HEK293 (cell line): ENCODE data around the gene TMEM37.

Source experiments
- CTCF ChIA-PET: fragments of 350-600 bp; formaldehyde crosslinking; extraction: SDS; loops from one replicate; lab custom pipeline; 2021; ENCODE audit warnings: antibody characterized with exemption; lab: Yijun Ruan, JAX
- POLR2A ChIA-PET: fragments of 300-600 bp; formaldehyde crosslinking; extraction: SDS; loops from one replicate; lab custom pipeline; 2020; ENCODE audit warnings: antibody characterized with exemption, inconsistent platforms; lab: Yijun Ruan, JAX
- H3K27ac ChIP-seq: fragments of 200-500 bp; sonication (Bioruptor generic); 2 replicates; pipeline ENCODE4 v1.5.1; 2014; ENCODE audit warnings: low read depth, low read length, control low read depth, inconsistent platforms; ENCODE audit errors: extremely low read depth
- H3K36me3 ChIP-seq, 2 experiments: fragments of 200-500 bp in 1 of 2; sonication (Bioruptor generic) in 1 of 2; 1 replicate in 1 of 2; 2 replicates in 1 of 2; pipeline ENCODE4 v1.5.1; 2014 to 2017; ENCODE audit warnings: inconsistent platforms in 2 of 2, low read length in 2 of 2; ENCODE audit not compliant: control insufficient read depth in 2 of 2, insufficient read depth in 1 of 2
- H3K4me1 ChIP-seq: fragments of 200-500 bp; sonication (Bioruptor generic); 2 replicates; pipeline ENCODE4 v1.5.1; 2014; ENCODE audit warnings: mild to moderate bottlenecking, low read length, inconsistent platforms; ENCODE audit not compliant: control insufficient read depth, insufficient read depth
- H3K4me3 ChIP-seq: 2 replicates; pipeline ENCODE4 v1.5.1; 2011; ENCODE audit warnings: low read depth, mild to moderate bottlenecking, control low read depth, low read length, moderate library complexity
- H3K9me3 ChIP-seq: fragments of 200-500 bp; sonication (Bioruptor generic); 2 replicates; pipeline ENCODE4 v1.5.1; 2014; ENCODE audit warnings: low read depth, low read length, inconsistent platforms; ENCODE audit not compliant: control insufficient read depth, insufficient read depth
- MZF1 ChIP-seq: fragments of 450-650 bp; formaldehyde crosslinking; IDR thresholded peaks from 2 replicates; pipeline ENCODE4 v1.5.1; 2017; ENCODE audit warnings: missing biosample characterization, missing genetic modification characterization, borderline replicate concordance
- SALL2 ChIP-seq: fragments of 450-650 bp; formaldehyde crosslinking; IDR thresholded peaks from 2 replicates; pipeline ENCODE4 v1.5.0; 2017; ENCODE audit warnings: missing biosample characterization, mild to moderate bottlenecking, missing genetic modification characterization, borderline replicate concordance
- TRIM28 ChIP-seq: IDR thresholded peaks from 2 replicates; pipeline ENCODE4 v1.6.1; 2011; ENCODE audit warnings: low read length, control low read depth, borderline replicate concordance
- WT1 ChIP-seq: fragments of 450-650 bp; formaldehyde crosslinking; IDR thresholded peaks from 2 replicates; pipeline ENCODE4 v1.5.1; 2016; ENCODE audit warnings: missing biosample characterization, missing genetic modification characterization
- YY1 ChIP-seq: fragments of 450-650 bp; formaldehyde crosslinking; IDR thresholded peaks from 2 replicates; pipeline ENCODE4 v1.5.1; 2018; ENCODE audit warnings: missing biosample characterization, missing genetic modification characterization
- ZFP41 ChIP-seq: fragments of 450-650 bp; formaldehyde crosslinking; IDR thresholded peaks from 2 replicates; pipeline ENCODE4 v1.5.1; 2016; ENCODE audit warnings: missing biosample characterization, missing genetic modification characterization, borderline replicate concordance
- ZNF112 ChIP-seq: fragments of 450-650 bp; formaldehyde crosslinking; IDR thresholded peaks from 2 replicates; pipeline ENCODE4 v1.5.0; 2017; ENCODE audit warnings: missing biosample characterization, missing genetic modification characterization
- ZNF133 ChIP-seq: fragments of 450-650 bp; formaldehyde crosslinking; IDR thresholded peaks from 2 replicates; pipeline ENCODE4 v1.5.1; 2016; ENCODE audit warnings: missing biosample characterization, missing genetic modification characterization
- ZNF610 ChIP-seq: fragments of 450-650 bp; formaldehyde crosslinking; IDR thresholded peaks from 2 replicates; pipeline ENCODE4 v1.5.1; 2016; ENCODE audit warnings: missing biosample characterization, missing genetic modification characterization, borderline replicate concordance
- ZNF660 ChIP-seq: fragments of 450-650 bp; IDR thresholded peaks from 2 replicates; pipeline ENCODE4 v1.5.1; 2018; ENCODE audit warnings: missing biosample characterization, mild to moderate bottlenecking, missing genetic modification characterization
- ZNF664 ChIP-seq: fragments of 450-650 bp; formaldehyde crosslinking; IDR thresholded peaks from 2 replicates; pipeline ENCODE4 v1.5.1; 2016; ENCODE audit warnings: missing biosample characterization, missing genetic modification characterization
- ZNF707 ChIP-seq: fragments of 450-650 bp; formaldehyde crosslinking; IDR thresholded peaks from 2 replicates; pipeline ENCODE4 v1.5.1; 2016; ENCODE audit warnings: missing biosample characterization, missing genetic modification characterization
- TF ChIP-seq, protein P1 (sequence below): fragments of 450-650 bp; formaldehyde crosslinking; IDR thresholded peaks from 2 replicates; pipeline ENCODE4 v1.5.1; 2016; ENCODE audit warnings: missing biosample characterization, missing genetic modification characterization
- TF ChIP-seq, protein P2 (sequence below): fragments of 450-650 bp; formaldehyde crosslinking; IDR thresholded peaks from 2 replicates; pipeline ENCODE4 v1.5.1; 2017; ENCODE audit warnings: missing biosample characterization, missing genetic modification characterization
- TF ChIP-seq, protein P3 (sequence below): fragments of 450-650 bp; formaldehyde crosslinking; IDR thresholded peaks from 2 replicates; pipeline ENCODE4 v1.5.1; 2016; ENCODE audit warnings: missing biosample characterization, missing genetic modification characterization
- TF ChIP-seq, protein P4 (sequence below): fragments of 450-650 bp; formaldehyde crosslinking; IDR thresholded peaks from 2 replicates; pipeline ENCODE4 v1.5.0; 2017; ENCODE audit warnings: missing biosample characterization, missing genetic modification characterization, borderline replicate concordance
- TF ChIP-seq, protein P5 (sequence below): fragments of 450-650 bp; formaldehyde crosslinking; conservative IDR thresholded peaks from 2 replicates; pipeline ENCODE4 v1.5.1; 2016; ENCODE audit warnings: low read depth, missing biosample characterization, missing genetic modification characterization
- TF ChIP-seq, protein P6 (sequence below): fragments of 450-650 bp; formaldehyde crosslinking; IDR thresholded peaks from 2 replicates; pipeline ENCODE4 v1.5.1; 2016; ENCODE audit warnings: missing biosample characterization, missing genetic modification characterization

Gene TMEM37

DNA sequence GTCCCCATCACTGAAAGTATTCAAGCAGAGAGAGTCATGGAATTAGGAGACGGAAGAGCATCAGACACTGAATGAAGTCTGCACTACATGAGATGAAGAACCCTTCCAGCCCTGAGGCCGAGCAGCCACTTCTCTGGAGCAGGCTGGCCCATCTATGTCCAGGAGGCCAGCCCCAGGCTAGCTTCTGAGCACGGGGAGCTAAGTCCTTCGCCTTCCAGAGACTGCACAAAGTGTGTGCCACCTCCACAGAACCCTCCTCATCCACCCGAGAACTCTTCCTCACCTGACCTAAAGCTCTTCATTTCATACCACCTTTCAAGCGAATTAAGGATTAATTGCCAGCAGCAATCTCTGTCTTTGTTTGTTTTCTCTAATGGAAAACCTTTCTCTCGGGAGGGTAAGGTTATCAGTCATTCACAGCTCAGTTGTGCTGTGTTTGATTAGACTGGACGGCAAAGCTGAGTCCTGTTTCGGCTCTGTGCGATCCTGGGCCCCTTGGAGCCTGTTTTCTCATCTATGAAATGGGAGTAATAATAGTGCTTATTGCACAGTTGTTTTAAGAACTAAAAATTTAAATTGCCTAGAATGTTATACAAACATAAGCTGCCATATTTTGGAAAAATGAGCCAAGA lies 54.7 kb downstream of the TMEM37 start:
- H3K4me1 ChIP-seq, result no peaks in the 10 kb centered on the region
- no peak overlapping the region for H3K27ac ChIP-seq
- no peaks in the 10 kb centered on the region for H3K36me3 ChIP-seq
- ChIA-PET POLR2A (no interaction called here), CTCF (interaction anchor here (0.5 to 4.4 kb wide), 6 partner anchors 10 to 835 kb away, joined by 3 to 42 read pairs (median 3); no protein-coding TSS in a partner anchor)
- H3K9me3 ChIP-seq, result no peaks in the 10 kb centered on the region
- H3K4me3 ChIP-seq, result no peak overlapping the region
- TF ChIP-seq ZNF133 (no peak), WT1 (no peak), SALL2 (no peak), MZF1 (tag by site-specific recombination) (no peak), ZNF707 (tag by site-specific recombination) (no peak), ZNF112 (tag by site-specific recombination) (no peak), ZNF660 (tag by site-specific recombination) (no peak)
- TF ChIP-seq, protein P1, sequence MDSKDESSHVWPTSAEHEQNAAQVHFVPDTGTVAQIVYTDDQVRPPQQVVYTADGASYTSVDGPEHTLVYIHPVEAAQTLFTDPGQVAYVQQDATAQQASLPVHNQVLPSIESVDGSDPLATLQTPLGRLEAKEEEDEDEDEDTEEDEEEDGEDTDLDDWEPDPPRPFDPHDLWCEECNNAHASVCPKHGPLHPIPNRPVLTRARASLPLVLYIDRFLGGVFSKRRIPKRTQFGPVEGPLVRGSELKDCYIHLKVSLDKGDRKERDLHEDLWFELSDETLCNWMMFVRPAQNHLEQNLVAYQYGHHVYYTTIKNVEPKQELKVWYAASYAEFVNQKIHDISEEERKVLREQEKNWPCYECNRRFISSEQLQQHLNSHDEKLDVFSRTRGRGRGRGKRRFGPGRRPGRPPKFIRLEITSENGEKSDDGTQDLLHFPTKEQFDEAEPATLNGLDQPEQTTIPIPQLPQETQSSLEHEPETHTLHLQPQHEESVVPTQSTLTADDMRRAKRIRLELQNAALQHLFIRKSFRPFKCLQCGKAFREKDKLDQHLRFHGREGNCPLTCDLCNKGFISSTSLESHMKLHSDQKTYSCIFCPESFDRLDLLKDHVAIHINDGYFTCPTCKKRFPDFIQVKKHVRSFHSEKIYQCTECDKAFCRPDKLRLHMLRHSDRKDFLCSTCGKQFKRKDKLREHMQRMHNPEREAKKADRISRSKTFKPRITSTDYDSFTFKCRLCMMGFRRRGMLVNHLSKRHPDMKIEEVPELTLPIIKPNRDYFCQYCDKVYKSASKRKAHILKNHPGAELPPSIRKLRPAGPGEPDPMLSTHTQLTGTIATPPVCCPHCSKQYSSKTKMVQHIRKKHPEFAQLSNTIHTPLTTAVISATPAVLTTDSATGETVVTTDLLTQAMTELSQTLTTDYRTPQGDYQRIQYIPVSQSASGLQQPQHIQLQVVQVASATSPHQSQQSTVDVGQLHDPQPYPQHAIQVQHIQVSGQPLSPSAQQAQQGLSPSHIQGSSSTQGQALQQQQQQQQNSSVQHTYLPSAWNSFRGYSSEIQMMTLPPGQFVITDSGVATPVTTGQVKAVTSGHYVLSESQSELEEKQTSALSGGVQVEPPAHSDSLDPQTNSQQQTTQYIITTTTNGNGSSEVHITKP (tag by site-specific recombination), result no peak
- TF ChIP-seq, protein P2, sequence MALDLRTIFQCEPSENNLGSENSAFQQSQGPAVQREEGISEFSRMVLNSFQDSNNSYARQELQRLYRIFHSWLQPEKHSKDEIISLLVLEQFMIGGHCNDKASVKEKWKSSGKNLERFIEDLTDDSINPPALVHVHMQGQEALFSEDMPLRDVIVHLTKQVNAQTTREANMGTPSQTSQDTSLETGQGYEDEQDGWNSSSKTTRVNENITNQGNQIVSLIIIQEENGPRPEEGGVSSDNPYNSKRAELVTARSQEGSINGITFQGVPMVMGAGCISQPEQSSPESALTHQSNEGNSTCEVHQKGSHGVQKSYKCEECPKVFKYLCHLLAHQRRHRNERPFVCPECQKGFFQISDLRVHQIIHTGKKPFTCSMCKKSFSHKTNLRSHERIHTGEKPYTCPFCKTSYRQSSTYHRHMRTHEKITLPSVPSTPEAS (tag by site-specific recombination), result no peak

DNA sequence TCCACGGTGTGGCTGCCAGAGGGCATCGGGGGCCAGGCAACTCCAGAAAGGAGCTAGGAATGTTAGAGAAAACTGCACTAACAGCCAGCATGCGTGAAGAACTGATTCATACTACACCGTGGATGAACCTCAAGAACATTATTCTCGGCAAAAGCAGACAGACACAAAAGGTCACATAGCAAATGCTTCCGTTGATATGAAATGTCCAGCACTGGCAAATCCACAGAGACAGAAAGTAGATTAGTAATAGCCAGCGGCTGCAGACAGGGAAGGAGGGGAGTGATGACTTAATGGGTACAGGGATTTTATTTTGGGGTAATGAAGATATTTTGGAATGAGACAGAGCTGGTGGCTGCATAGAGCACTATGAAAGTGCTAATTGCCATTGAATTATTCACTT lies 55.2 kb downstream of the TMEM37 start:
- ChIA-PET POLR2A (no interaction called here), CTCF (interaction anchor here (0.8 to 4.4 kb wide), 3 partner anchors 11 to 835 kb away, joined by 3 to 42 read pairs (median 3); no protein-coding TSS in a partner anchor)
- H3K27ac ChIP-seq, result no peak overlapping the region
- no peak overlapping the region for H3K4me3 ChIP-seq
- H3K9me3 ChIP-seq, result no peaks in the 10 kb centered on the region
- no peaks in the 10 kb centered on the region for H3K36me3 ChIP-seq
- no peaks in the 10 kb centered on the region for H3K4me1 ChIP-seq
- no peak for TF ChIP-seq WT1
- TF ChIP-seq ZNF133, result no peak
- no peak for TF ChIP-seq ZNF664 (tag by site-specific recombination)
- no peak for TF ChIP-seq ZNF610 (tag by site-specific recombination)
- no peak for TF ChIP-seq ZFP41
- TF ChIP-seq YY1, result no peak
- no peak for TF ChIP-seq TRIM28
- TF ChIP-seq, protein P3, sequence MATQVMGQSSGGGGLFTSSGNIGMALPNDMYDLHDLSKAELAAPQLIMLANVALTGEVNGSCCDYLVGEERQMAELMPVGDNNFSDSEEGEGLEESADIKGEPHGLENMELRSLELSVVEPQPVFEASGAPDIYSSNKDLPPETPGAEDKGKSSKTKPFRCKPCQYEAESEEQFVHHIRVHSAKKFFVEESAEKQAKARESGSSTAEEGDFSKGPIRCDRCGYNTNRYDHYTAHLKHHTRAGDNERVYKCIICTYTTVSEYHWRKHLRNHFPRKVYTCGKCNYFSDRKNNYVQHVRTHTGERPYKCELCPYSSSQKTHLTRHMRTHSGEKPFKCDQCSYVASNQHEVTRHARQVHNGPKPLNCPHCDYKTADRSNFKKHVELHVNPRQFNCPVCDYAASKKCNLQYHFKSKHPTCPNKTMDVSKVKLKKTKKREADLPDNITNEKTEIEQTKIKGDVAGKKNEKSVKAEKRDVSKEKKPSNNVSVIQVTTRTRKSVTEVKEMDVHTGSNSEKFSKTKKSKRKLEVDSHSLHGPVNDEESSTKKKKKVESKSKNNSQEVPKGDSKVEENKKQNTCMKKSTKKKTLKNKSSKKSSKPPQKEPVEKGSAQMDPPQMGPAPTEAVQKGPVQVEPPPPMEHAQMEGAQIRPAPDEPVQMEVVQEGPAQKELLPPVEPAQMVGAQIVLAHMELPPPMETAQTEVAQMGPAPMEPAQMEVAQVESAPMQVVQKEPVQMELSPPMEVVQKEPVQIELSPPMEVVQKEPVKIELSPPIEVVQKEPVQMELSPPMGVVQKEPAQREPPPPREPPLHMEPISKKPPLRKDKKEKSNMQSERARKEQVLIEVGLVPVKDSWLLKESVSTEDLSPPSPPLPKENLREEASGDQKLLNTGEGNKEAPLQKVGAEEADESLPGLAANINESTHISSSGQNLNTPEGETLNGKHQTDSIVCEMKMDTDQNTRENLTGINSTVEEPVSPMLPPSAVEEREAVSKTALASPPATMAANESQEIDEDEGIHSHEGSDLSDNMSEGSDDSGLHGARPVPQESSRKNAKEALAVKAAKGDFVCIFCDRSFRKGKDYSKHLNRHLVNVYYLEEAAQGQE (tag by site-specific recombination), result no peak
- TF ChIP-seq, protein P4, sequence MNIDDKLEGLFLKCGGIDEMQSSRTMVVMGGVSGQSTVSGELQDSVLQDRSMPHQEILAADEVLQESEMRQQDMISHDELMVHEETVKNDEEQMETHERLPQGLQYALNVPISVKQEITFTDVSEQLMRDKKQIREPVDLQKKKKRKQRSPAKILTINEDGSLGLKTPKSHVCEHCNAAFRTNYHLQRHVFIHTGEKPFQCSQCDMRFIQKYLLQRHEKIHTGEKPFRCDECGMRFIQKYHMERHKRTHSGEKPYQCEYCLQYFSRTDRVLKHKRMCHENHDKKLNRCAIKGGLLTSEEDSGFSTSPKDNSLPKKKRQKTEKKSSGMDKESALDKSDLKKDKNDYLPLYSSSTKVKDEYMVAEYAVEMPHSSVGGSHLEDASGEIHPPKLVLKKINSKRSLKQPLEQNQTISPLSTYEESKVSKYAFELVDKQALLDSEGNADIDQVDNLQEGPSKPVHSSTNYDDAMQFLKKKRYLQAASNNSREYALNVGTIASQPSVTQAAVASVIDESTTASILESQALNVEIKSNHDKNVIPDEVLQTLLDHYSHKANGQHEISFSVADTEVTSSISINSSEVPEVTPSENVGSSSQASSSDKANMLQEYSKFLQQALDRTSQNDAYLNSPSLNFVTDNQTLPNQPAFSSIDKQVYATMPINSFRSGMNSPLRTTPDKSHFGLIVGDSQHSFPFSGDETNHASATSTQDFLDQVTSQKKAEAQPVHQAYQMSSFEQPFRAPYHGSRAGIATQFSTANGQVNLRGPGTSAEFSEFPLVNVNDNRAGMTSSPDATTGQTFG, result no peak
- TF ChIP-seq, protein P5, sequence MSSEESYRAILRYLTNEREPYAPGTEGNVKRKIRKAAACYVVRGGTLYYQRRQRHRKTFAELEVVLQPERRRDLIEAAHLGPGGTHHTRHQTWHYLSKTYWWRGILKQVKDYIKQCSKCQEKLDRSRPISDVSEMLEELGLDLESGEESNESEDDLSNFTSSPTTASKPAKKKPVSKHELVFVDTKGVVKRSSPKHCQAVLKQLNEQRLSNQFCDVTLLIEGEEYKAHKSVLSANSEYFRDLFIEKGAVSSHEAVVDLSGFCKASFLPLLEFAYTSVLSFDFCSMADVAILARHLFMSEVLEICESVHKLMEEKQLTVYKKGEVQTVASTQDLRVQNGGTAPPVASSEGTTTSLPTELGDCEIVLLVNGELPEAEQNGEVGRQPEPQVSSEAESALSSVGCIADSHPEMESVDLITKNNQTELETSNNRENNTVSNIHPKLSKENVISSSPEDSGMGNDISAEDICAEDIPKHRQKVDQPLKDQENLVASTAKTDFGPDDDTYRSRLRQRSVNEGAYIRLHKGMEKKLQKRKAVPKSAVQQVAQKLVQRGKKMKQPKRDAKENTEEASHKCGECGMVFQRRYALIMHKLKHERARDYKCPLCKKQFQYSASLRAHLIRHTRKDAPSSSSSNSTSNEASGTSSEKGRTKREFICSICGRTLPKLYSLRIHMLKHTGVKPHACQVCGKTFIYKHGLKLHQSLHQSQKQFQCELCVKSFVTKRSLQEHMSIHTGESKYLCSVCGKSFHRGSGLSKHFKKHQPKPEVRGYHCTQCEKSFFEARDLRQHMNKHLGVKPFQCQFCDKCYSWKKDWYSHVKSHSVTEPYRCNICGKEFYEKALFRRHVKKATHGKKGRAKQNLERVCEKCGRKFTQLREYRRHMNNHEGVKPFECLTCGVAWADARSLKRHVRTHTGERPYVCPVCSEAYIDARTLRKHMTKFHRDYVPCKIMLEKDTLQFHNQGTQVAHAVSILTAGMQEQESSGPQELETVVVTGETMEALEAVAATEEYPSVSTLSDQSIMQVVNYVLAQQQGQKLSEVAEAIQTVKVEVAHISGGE, result no peak
- TF ChIP-seq, protein P6, sequence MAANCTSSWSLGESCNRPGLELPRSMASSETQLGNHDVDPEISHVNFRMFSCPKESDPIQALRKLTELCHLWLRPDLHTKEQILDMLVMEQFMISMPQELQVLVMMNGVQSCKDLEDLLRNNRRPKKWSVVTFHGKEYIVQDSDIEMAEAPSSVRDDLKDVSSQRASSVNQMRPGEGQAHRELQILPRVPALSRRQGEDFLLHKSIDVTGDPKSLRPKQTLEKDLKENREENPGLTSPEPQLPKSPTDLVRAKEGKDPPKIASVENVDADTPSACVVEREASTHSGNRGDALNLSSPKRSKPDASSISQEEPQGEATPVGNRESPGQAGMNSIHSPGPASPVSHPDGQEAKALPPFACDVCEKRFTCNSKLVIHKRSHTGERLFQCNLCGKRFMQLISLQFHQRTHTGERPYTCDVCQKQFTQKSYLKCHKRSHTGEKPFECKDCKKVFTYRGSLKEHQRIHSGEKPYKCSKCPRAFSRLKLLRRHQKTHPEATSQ (tag by site-specific recombination), result no peak
